ENCODE results near the gene RGS17. TPM values are rescaled to one million over a fixed set of nuclear protein-coding genes. Genes with fewer than 3 reads are reported as not detected.

Gene RGS17
- total and polyA plus RNA-seq, 2 of the 13 experiments (the other 11 are each of a cell fraction or from before 2014, with no cell fraction given): 0.04 TPM; not detected in 1

GRCh38 chr6:153002613-153003365 lies 128.3 kb downstream of the RGS17 start, which contains the start of gene MTRF1L (continued):
- TF ChIP-seq NPAS2 (CRISPR knock-in tag; IDR thresholded peaks at IDR 0.05; ENCODE audit: borderline replicate concordance): no peak
- TF ChIP-seq IKZF1 (IDR thresholded peaks at IDR 0.05): no peak
- peak; percentile 91 for TF ChIP-seq THAP11 (CRISPR knock-in tag; IDR thresholded peaks at IDR 0.05)
- no peak for TF ChIP-seq SNRNP70 (IDR thresholded peaks at IDR 0.05; ENCODE audit: low read depth, low read length)
- TF ChIP-seq MEF2D (CRISPR knock-in tag; IDR thresholded peaks at IDR 0.05): peak; percentile 87
- peak; percentile 43; the same call in 1 of the 2 replicates for TF ChIP-seq KDM3A (CRISPR knock-in tag; IDR thresholded peaks at IDR 0.05; ENCODE audit: low read depth)
- peak; percentile 90; the same call in 1 of the 2 replicates for TF ChIP-seq SMYD3 (CRISPR knock-in tag; IDR thresholded peaks at IDR 0.05)
- no peak for TF ChIP-seq MTA1 (CRISPR knock-in tag; IDR thresholded peaks at IDR 0.05; ENCODE audit: borderline replicate concordance)
- TF ChIP-seq TAF1 (CRISPR knock-in tag; IDR thresholded peaks at IDR 0.05): peak; percentile 88
- TF ChIP-seq SPEN (CRISPR knock-in tag; IDR thresholded peaks at IDR 0.05; ENCODE audit: low read depth): peak; percentile 95
- TF ChIP-seq ZBTB8A (CRISPR knock-in tag; IDR thresholded peaks at IDR 0.05; ENCODE audit: borderline replicate concordance, low read depth): no peak
- no peak for TF ChIP-seq ZNF513 (CRISPR knock-in tag; conservative IDR thresholded peaks at IDR 0.05)
- peak; percentile 41; the same call in 1 of the 2 replicates for TF ChIP-seq ZBTB38 (CRISPR knock-in tag; IDR thresholded peaks at IDR 0.05)
- TF ChIP-seq HDAC1 (CRISPR knock-in tag; IDR thresholded peaks at IDR 0.05): peak; percentile 72
- no peak for TF ChIP-seq JUND (CRISPR knock-in tag; IDR thresholded peaks at IDR 0.05)
- peak; percentile 27; the same call in 1 of the 2 replicates for TF ChIP-seq NFAT5 (CRISPR knock-in tag; IDR thresholded peaks at IDR 0.05)
- TF ChIP-seq CSRNP1 (CRISPR knock-in tag; IDR thresholded peaks at IDR 0.05): peak; percentile 77
- TF ChIP-seq ZNF567 (CRISPR knock-in tag; IDR thresholded peaks at IDR 0.05; ENCODE audit: borderline replicate concordance): no peak
- no peak for TF ChIP-seq ZNF816 (CRISPR knock-in tag; IDR thresholded peaks at IDR 0.05; ENCODE audit: borderline replicate concordance)
- no peak for TF ChIP-seq ZNF543 (CRISPR knock-in tag; IDR thresholded peaks at IDR 0.05)
- TF ChIP-seq JARID2 (CRISPR knock-in tag; IDR thresholded peaks at IDR 0.05; ENCODE audit: insufficient replicate concordance): peak; percentile 26
- no peak for TF ChIP-seq ARNTL (CRISPR knock-in tag; IDR thresholded peaks at IDR 0.05)
- no peak for TF ChIP-seq ZNF484 (CRISPR knock-in tag; IDR thresholded peaks at IDR 0.05; ENCODE audit: borderline replicate concordance, low read depth)
